ENCODE measurements around the gene C9.
"Not testable (repeated sequence)": the region's sequence is repeated elsewhere in the genome, so short reads cannot be mapped to it uniquely, and the experiment has no call there.

The C9 gene

DNA sequence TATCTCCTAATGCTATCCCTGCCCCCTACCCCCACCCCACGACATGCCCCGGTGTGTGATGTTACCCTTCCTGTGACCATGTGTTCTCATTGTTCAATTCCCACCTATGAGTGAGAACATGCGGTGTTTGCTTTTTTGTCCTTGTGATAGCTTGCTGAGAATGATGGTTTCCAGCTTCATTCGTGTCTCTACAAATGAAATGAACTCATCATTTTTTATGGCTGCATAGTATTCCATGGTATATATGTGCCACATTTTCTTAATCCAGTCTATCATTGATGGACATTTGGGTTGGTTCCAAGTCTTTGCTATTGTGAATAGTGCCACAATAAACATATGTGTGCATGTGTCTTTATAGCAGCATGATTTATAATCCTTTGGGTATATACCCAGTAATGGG, 88.4 kb downstream of the C9 start:
- not testable (repeated sequence) for DNase-seq (ENCODE audit: low spot score in 2 of 2); H3K27me3 Mint-ChIP-seq; H3K4me3 Mint-ChIP-seq; ATAC-seq (ENCODE audit: low read depth); H3K36me3 Mint-ChIP-seq; H3K9me3 Mint-ChIP-seq
- Mint-ChIP-seq H3K27ac (peak overlapping the region; percentile 94), H3K4me1 (peaks cover 11% of the 10 kb centered on the region)

DNA sequence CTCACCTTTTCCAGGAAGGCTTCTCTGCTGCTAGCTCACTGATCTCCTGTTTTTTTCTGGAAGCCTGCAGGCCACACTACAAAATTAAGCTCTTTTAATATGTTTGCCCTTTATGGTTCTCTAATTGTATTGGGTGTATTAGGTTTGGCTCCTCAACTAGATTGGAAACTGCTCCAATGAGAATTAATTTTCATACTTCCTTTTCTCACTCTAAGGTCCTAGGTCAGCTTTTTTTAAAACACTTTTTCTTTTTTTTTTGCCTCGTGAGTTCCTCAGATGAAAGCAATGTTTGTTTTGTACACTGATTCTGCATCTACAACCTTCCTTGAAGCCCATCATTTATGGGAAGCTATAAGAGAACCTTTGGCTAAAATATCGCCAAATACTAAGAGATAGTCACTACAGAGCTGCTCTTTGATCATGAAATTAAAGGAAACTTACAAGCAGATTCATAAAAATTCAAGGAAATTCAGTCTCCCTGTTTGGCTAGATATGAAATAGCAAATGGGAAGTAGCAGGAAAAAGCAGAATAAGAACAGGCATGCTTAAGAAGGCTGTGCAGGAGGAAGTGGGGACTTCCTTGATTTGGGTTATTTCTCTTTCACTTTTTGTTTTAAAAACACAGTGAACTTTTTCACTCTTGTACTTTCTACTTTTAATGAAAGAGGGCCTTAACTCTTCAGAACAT, 89.8 kb downstream of the C9 start:
- ATAC-seq (ENCODE audit: low read depth), result peak; percentile 79
- peak overlapping the region; percentile 94 for H3K27ac Mint-ChIP-seq
- peaks cover 17% of the 10 kb centered on the region for H3K4me1 Mint-ChIP-seq
- H3K27me3 Mint-ChIP-seq, result no peaks in the 10 kb centered on the region
- no peak for DNase-seq (ENCODE audit: low spot score in 2 of 2)
- H3K4me3 Mint-ChIP-seq, result peak overlapping the region; percentile 76
- no peaks in the 10 kb centered on the region for H3K9me3 Mint-ChIP-seq
- H3K36me3 Mint-ChIP-seq, result no peaks in the 10 kb centered on the region

DNA sequence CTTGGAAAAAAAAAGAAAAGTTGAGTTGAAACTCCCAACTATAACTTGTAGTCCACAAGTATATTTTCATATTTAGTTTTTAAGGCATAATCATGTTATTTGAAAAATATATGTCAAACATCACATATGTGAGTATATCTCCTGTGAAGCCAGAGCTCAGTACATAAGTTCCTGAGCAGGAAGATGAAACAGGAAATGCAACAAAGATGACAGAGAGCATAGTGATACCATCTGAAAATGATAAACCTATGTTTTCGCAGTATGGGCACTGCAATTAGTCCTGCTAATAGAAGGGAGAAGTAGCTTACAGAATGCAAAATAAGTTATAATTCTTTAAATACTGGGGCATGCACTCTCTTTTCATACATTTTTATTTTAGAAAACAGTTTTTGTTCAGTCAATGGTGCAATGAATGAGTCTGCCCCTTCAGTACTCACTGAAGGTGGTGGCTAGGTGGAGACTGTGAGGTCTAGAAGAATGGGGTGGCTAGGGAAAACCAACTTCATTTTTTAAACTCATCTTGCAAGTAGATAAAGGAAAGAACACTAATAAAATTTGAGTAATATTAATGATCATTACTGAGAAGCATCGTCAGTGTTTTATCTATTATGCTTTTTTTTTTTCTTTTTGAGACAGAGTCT, 90.9 kb downstream of the C9 start:
- H3K9me3 Mint-ChIP-seq, result no peaks in the 10 kb centered on the region
- no peak overlapping the region for H3K27ac Mint-ChIP-seq
- no peaks in the 10 kb centered on the region for H3K36me3 Mint-ChIP-seq
- DNase-seq (ENCODE audit: low spot score in 2 of 2) (no peak), ATAC-seq (ENCODE audit: low read depth) (no peak)
- no peaks in the 10 kb centered on the region for H3K27me3 Mint-ChIP-seq
- no peak overlapping the region for H3K4me3 Mint-ChIP-seq
- H3K4me1 Mint-ChIP-seq, result peaks cover 20% of the 10 kb centered on the region

DNA sequence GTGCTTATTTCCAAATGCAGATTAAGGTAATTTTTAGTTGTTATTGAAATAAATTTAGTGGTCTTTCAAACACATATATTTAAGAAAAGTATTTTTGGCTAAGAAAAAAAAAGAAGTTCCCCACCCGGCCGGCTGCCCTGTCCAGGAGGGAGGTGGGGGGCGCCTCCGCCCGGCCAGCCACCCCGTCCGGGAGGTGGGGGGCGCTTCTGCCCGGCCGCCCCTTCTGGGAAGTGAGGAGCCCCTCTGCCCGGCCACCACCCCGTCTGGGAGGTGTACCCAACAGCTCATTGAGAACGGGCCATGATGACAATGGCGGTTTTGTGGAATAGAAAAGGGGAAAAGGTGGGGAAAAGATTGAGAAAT, 91.4 kb downstream of the C9 start:
- H3K4me1 Mint-ChIP-seq, result peaks cover 20% of the 10 kb centered on the region
- H3K36me3 Mint-ChIP-seq; H3K9me3 Mint-ChIP-seq; H3K27ac Mint-ChIP-seq; ATAC-seq (ENCODE audit: low read depth); DNase-seq (ENCODE audit: low spot score in 2 of 2); H3K27me3 Mint-ChIP-seq; H3K4me3 Mint-ChIP-seq: not testable (repeated sequence)

DNA sequence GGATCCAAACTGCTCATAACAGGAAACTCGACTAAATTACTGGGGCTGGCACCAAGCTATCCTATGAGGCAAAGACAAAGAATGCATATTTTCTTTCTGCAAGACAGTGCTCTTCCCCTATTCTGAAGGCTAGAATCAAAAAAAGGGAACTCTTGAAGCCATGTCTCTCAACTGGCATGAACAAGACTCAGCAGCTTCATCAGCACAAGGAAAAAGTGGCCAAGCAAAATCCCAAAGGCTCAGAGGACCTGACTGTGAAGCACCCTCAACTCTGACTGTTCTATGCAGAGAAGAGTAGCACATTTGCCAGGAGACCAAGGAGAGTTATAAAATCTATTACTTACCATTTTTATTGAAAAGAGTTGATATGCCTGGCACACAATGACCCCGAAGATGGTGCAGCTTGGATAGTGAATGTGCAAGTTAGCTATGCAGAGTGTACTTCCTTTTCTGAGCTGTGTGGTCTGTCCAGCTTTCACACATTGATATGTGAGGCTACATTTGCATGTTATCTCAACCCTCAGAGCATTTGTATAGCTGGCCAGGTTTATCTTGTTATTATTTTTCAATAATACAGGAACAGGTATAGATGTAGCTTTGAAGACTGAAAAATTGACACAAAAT, 94.0 kb downstream of the C9 start:
- ATAC-seq (ENCODE audit: low read depth) (peak; percentile 77), DNase-seq (ENCODE audit: low spot score in 2 of 2) (no peak)
- peaks cover 21% of the 10 kb centered on the region for H3K4me1 Mint-ChIP-seq
- no peaks in the 10 kb centered on the region for H3K36me3 Mint-ChIP-seq
- no peaks in the 10 kb centered on the region for H3K9me3 Mint-ChIP-seq
- peak overlapping the region; percentile 39 for H3K4me3 Mint-ChIP-seq
- H3K27ac Mint-ChIP-seq, result no peak overlapping the region
- no peaks in the 10 kb centered on the region for H3K27me3 Mint-ChIP-seq

GRCh38 chr5:39267186-39267585, 97.1 kb downstream of the C9 start:
- Mint-ChIP-seq H3K4me1 (peaks cover 19% of the 10 kb centered on the region), H3K4me3 (no peak overlapping the region), H3K36me3 (no peaks in the 10 kb centered on the region), H3K9me3 (no peaks in the 10 kb centered on the region), H3K27me3 (no peaks in the 10 kb centered on the region), H3K27ac (no peak overlapping the region)
- ATAC-seq (ENCODE audit: low read depth) (no peak), DNase-seq (ENCODE audit: low spot score in 2 of 2) (no peak)

- peaks cover 16% of the 10 kb centered on the region for H3K4me1 Mint-ChIP-seq
- ATAC-seq (ENCODE audit: low read depth) (no peak), DNase-seq (ENCODE audit: low spot score in 2 of 2) (no peak)
- H3K36me3 Mint-ChIP-seq, result no peaks in the 10 kb centered on the region
- no peaks in the 10 kb centered on the region for H3K9me3 Mint-ChIP-seq
- no peaks in the 10 kb centered on the region for H3K27me3 Mint-ChIP-seq
- no peak overlapping the region for H3K4me3 Mint-ChIP-seq
- H3K27ac Mint-ChIP-seq, result no peak overlapping the region
Measured at GRCh38 chr5:39266442-39266841, 97.9 kb downstream of the C9 start.

DNA sequence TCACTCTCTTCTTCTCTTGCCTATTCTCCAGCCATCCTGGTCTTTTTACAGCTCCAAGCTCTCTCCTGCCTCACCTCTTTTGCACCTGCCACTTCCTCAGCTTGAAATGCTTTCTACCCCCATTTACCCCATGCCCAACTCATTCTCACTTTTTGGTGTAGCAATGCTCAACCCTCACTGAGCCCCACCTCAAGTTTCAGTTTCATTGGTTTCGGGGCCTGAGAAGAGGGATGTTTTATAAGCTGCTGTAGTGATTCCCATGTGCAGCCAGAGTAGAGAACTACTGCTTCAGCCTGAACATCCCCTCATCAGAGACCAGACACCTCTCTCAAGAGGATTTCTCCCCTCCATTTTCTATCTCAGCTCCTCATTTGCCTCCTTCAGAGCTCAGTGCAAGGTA, 99.8 kb downstream of the C9 start:
- ATAC-seq (ENCODE audit: low read depth), result peak; percentile 43
- H3K4me3 Mint-ChIP-seq, result no peak overlapping the region

DNA sequence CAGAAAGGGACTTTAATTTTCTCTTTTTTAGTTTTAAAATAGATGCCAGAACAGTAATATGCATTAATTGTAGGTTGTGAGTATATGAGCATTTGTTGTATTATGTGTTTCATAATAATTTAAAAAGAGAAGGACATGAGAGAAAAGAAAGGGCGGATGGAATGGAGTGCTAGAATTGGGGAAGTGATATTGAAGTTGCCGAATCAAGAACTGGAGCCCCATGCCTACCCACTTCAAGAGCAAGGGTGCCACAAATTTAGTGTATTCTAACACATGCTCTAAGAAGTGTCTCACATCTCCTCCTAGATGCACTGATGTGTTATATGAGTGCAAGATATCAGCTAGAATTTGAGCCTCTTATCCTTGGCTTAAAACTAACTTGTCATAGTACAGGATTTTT, 101.3 kb downstream of the C9 start:
- H3K27me3 Mint-ChIP-seq, result no peaks in the 10 kb centered on the region
- no peak overlapping the region for H3K4me3 Mint-ChIP-seq
- DNase-seq (ENCODE audit: low spot score in 2 of 2) (no peak), ATAC-seq (ENCODE audit: low read depth) (no peak)
- H3K36me3 Mint-ChIP-seq, result no peaks in the 10 kb centered on the region
- no peak overlapping the region for H3K27ac Mint-ChIP-seq
- no peaks in the 10 kb centered on the region for H3K9me3 Mint-ChIP-seq
- peaks cover 7% of the 10 kb centered on the region for H3K4me1 Mint-ChIP-seq

More for the DNA sequence above, 99.8 kb downstream of the C9 start:
- Mint-ChIP-seq H3K9me3 (no peaks in the 10 kb centered on the region), H3K36me3 (no peaks in the 10 kb centered on the region), H3K27me3 (no peaks in the 10 kb centered on the region), H3K27ac (peak overlapping the region; percentile 1), H3K4me1 (peaks cover 10% of the 10 kb centered on the region)
- no peak for DNase-seq (ENCODE audit: low spot score in 2 of 2)

DNA sequence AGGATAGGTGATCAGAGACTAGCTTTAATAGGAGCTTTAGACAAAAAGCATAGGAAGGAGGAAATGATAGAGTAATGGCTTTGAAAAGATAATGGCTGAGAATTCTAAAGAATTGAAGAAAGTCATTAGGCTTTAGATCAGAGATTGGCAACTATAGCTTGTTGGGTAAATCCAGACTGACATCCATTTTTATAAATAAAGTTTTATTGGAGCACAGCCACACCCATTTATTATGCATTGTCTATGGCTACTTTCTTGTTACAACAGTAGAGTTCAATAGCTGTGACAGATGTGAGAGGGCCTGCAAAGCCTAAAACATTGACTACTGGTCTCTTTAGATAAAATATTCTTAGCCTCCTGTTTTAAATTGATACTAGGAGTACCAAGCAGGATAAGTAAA, 104.2 kb downstream of the C9 start:
- Mint-ChIP-seq H3K4me1 (peaks cover 5% of the 10 kb centered on the region), H3K4me3 (no peak overlapping the region), H3K27ac (no peak overlapping the region), H3K36me3 (no peaks in the 10 kb centered on the region), H3K9me3 (no peaks in the 10 kb centered on the region), H3K27me3 (peaks cover 2% of the 10 kb centered on the region)
- ATAC-seq (ENCODE audit: low read depth) (no peak), DNase-seq (ENCODE audit: low spot score in 2 of 2) (no peak)

- Mint-ChIP-seq H3K9me3 (no peaks in the 10 kb centered on the region), H3K27ac (no peak overlapping the region), H3K36me3 (no peaks in the 10 kb centered on the region), H3K4me1 (no peaks in the 10 kb centered on the region), H3K4me3 (no peak overlapping the region), H3K27me3 (peaks cover 4% of the 10 kb centered on the region)
- no peak for ATAC-seq (ENCODE audit: low read depth)
- no peak for DNase-seq (ENCODE audit: low spot score in 2 of 2)
Measured at GRCh38 chr5:39257554-39257953, 106.7 kb downstream of the C9 start.

GRCh38 chr5:39256477-39257235, 107.6 kb downstream of the C9 start:
- Mint-ChIP-seq H3K4me1 (no peaks in the 10 kb centered on the region), H3K36me3 (no peaks in the 10 kb centered on the region), H3K27ac (no peak overlapping the region), H3K27me3 (peaks cover 4% of the 10 kb centered on the region), H3K9me3 (no peaks in the 10 kb centered on the region), H3K4me3 (no peak overlapping the region)
- ATAC-seq (ENCODE audit: low read depth) (peak; percentile 24), DNase-seq (ENCODE audit: low spot score in 2 of 2) (no peak)

DNA sequence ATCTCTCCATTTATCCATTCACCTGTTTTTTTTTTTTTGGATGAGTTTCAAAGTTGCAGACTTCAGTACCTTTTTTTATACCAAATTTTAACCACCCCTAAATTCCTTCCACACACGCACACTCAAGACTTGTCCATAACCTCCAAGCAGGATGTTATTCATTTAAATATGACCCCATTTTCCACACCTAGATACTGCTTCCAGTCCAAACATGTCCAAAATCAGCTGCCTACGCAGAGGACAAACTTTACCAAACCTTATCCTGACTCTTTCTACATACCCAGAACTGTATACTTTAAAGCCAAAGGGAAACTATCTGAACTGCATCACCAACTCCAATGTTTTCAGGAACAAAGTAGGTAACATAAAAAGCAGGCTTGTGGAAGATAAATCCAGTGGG, 108.9 kb downstream of the C9 start:
- no peak for ATAC-seq (ENCODE audit: low read depth)
- Mint-ChIP-seq H3K27ac (no peak overlapping the region), H3K36me3 (no peaks in the 10 kb centered on the region), H3K4me3 (no peak overlapping the region), H3K27me3 (peaks cover 4% of the 10 kb centered on the region), H3K9me3 (no peaks in the 10 kb centered on the region), H3K4me1 (no peaks in the 10 kb centered on the region)
- no peak for DNase-seq (ENCODE audit: low spot score in 2 of 2)

DNA sequence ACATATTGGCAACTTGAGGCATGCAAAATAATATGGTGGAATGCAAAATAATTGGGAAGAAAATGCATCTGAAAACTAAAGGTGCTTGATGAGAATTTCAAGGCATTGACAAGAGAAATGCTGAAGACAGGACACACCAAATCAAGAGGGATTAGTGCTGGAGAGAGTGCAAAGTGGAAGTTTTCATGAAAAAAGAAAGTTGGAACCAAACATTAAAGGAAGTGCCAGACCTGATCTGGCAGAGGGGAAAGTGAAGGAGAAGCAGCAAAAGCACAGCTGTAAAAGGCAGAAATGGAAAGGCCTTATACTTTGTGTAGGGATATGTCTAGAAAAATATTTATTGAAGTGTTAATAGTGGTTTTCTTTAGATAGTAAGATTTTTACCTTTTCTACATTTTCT, 109.6 kb downstream of the C9 start:
- ATAC-seq (ENCODE audit: low read depth), result no peak
- peaks cover 3% of the 10 kb centered on the region for H3K36me3 Mint-ChIP-seq
- no peak for DNase-seq (ENCODE audit: low spot score in 2 of 2)
- H3K4me1 Mint-ChIP-seq, result no peaks in the 10 kb centered on the region
- peaks cover 3% of the 10 kb centered on the region for H3K9me3 Mint-ChIP-seq
- H3K4me3 Mint-ChIP-seq, result no peak overlapping the region
- H3K27me3 Mint-ChIP-seq, result peaks cover 4% of the 10 kb centered on the region
- no peak overlapping the region for H3K27ac Mint-ChIP-seq

Measured in memory B cell (primary cell).